HG02610 (cell line): ENCODE data around the gene HAPLN1.
"Not testable (repeated sequence)": the region's sequence is repeated elsewhere in the genome, so short reads cannot be mapped to it uniquely, and the experiment has no call there.

Experiments
- ATAC-seq: cut with Tn5 transposase; IDR thresholded peaks from one replicate; pipeline ENCODE4 v1.9.1; 2021; ENCODE audit warnings: mild to moderate bottlenecking, moderate library complexity; ENCODE audit not compliant: unreplicated experiment

HAPLN1 gene

DNA sequence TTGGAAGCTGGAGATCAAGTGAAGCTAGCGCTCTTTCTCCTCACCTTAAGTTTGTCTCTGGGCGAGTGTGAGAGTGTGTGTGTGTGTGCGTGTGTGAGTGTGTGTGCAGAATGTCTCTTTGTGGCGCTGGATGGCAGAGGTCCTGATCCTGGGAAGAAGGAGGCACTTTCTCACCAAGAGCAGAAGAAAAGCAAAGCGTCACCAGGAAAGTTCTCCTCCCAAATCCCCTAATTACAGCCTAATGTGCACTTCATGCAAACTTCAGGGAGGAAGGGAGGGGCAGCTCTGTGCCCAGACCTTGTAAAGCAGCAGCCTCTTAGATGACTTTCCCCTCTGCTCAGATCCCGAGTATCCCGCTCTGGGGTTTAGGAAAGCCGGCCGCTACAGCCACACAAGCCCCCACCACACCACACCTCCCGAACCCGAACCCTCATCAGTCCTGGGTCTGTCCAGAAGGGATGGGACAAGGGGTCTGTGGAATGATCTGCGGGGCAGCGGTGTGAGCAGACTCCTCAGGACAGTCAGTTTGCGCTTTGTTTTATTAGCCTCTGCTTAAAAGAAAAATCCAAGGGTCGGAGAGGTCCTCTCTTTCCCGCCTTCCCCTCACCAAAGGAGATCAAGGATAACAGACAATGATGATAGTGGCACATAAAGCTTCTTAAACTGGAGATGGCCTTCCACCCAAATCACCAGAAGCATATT lies at the start of gene HAPLN1:
Gene HAPLN1, minus strand, starts transcription at position 20 of the 702 bp plus-strand sequence. CDS start 47,332 bp downstream, outside the sequence.
- ATAC-seq = no peak

DNA sequence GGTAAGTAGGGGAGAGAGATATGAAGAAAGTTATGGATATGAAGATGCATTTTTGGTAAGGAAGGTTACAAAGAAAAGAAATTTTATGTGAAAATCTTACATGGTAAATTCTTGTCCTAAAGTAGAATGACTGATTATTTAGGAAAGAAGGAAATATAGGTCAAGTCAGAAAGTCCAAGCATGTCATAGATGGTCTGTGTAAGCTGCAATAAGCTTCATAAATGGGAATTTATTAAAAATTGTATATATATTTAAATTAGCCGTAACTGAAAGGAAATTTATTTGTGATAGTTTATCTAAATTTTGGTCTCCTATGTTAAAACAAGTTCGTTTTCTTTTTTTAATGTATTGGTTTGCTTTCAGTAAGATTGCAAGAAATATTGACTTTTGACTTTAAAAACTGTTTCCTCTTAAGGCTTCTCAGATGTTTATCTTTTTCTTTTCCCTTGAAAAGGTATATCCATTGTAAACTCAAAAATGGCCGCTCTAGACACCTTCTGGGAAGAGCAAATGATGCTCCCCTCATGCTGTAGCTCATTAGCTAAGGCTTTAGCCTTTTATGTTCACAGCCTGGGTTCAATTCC lies 46.8 kb upstream of the HAPLN1 start:
- ATAC-seq = no peak

- no peak for ATAC-seq
These were observed 43.4 kb upstream of the HAPLN1 start for GRCh38 chr5:83764101-83764500.

DNA sequence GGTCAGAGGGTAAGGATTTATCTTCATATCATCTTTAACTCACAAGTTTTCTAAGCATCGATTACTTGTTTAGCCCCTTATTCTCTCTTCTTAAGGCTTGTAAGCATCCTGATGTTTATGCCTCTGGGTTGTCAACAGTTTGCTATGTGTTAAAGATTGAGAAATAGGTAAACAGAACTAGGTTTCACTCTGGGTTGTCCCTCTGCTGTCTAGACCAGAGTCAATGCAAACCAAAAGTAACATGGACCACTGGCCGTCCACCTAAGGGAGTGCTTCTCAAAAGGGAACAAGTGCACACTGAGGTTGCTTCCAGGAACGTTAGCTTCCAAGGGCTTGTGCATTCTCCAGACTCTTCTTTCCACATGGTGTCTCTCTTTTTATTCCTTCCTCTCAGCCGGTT lies 39.9 kb upstream of the HAPLN1 start:
- no peak for ATAC-seq

GRCh38 chr5:83752700-83753099 lies 32.0 kb upstream of the HAPLN1 start:
- no peak for ATAC-seq

DNA sequence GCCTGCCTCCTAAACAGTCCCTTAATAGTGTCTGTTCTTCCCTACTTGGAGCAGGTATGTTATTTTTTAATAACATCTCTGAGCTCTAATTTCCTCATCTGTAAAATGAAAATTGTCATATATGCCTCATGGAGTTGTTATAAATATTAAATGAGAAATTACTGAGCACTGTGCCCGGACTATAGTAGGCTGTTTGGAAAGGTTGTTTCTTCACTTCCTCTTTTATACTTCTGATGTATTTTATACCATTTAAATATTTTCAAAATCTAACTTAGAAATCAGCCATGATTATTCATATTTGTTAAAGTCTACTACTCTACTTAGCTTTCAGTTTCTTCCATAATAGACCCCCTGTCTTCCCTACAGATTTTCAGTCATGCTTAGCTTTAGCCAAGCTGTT lies 30.5 kb upstream of the HAPLN1 start:
- ATAC-seq = no peak

GRCh38 chr5:83750749-83751148 lies 30.1 kb upstream of the HAPLN1 start:
- ATAC-seq = no peak

GRCh38 chr5:83745816-83746215 lies 25.2 kb upstream of the HAPLN1 start:
- no peak for ATAC-seq

DNA sequence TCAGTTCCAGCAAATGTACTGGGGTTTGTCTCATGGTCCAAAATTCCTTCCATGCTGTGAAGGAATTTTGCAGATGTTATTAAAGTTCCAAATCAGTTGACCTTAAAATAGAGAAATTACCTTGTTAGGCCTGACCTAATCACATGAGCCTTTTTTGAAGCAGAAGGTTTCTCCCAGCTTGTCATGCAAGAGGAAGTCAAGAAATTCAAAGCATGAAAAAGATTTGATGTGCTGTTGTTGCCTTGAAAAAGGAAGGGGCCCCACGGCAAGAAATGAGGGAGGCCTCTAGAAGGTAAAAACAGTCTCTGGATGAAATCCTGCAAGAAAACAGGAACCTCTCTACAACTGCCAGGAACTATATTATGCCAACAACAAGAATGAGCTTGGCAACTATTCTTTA lies 24.2 kb upstream of the HAPLN1 start:
- ATAC-seq = no peak

- ATAC-seq = no peak
These were observed 21.4 kb upstream of the HAPLN1 start for GRCh38 chr5:83742089-83742488.

DNA sequence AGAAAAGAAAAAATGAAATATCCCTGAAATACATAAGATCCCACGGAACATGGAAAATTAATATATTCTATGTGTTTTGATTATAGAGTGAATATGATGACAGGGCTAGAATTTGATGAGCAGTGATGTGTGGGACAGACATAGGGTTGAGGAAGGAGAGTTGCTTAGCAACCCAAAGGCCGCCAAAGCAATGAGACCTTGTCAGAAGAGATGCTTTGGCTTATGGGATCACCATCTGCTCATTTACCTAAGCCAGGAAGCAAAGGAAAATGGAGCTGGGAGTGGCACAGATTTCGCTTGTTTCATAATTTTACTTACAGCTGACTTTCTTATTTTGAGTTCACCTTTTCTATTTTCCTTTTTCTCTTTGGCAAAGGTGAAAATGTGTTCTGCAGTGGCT lies 20.9 kb upstream of the HAPLN1 start:
- ATAC-seq = no peak

DNA sequence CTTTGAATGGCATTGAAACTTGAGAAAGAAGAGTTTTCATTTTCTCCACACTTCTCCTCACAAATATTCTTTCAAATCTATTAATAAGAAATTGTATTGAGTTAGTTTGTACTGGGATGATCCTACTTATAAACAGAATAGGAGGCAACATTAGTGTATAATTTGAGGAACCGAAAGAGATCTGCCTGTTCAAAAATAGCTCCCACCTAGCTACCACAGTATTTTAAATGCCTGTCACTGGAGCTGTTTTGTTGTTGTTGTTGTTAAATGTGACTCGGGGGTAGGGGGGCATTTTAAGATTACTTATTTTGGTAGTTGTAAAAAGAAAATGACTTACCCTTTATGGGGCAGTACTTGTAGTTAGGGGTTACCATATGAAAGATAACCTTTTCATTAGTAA lies 20.1 kb upstream of the HAPLN1 start:
- ATAC-seq = peak; percentile 77

DNA sequence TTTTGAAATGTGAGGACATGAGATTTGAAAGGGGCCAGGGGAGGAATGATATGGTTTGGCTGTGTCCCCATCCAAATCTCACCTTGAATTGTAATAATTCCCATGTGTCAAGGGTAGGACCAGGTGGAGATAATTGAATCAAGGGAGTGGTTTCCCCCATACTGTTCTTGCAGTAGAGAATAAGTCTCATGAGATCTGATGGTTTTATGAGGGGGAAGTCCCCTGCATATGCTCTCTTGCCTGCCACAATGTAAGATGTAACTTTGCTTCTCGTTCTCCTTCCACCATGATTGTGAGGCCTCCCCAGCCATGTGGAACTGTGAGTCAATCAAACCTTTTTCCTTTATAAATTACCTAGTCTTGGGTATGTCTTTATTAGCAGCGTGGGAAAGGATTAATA lies 15.5 kb upstream of the HAPLN1 start:
- ATAC-seq = not testable (repeated sequence)

- not testable (repeated sequence) for ATAC-seq
These were observed 14.4 kb upstream of the HAPLN1 start for GRCh38 chr5:83735058-83735457.

- ATAC-seq = no peak
These were observed 11.0 kb upstream of the HAPLN1 start for GRCh38 chr5:83731638-83732037.

- no peak for ATAC-seq
These were observed 8.7 kb upstream of the HAPLN1 start for GRCh38 chr5:83729362-83729761.

- no peak for ATAC-seq
These were observed 6.3 kb upstream of the HAPLN1 start for GRCh38 chr5:83726912-83727311.

GRCh38 chr5:83724935-83725334 lies 4.3 kb upstream of the HAPLN1 start:
- no peak for ATAC-seq

- ATAC-seq = no peak
These were observed 3.3 kb upstream of the HAPLN1 start for GRCh38 chr5:83724001-83724400.

DNA sequence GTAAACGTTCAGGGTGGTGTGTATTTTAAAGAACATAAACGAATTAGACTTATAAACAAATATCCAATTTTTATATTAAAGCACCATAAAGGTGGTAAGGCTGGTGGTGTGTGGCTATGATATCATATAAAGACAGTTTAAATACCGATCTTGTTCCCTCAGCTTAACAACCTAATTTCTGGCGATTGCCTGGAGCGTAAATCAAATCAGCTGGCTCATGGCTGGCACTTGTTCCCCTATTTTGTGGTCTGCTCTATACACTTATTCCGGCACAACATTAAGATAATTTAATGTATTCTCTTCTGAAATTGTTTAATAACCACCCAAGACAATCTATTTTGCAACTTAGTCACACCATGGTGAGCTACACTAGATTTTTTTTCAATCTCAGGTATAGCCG lies 2.4 kb upstream of the HAPLN1 start:
- ATAC-seq = no peak

GRCh38 chr5:83721953-83722901 lies 1.6 kb upstream of the HAPLN1 start:
- peak; percentile 85 for ATAC-seq
